HG03442 (cell line): Measurements from ENCODE around the gene MED9.

Experiments used
- ATAC-seq: cut with Tn5 transposase; IDR thresholded peaks from one replicate; pipeline ENCODE4 v1.9.1; 2021; ENCODE audit warnings: mild to moderate bottlenecking, moderate library complexity; ENCODE audit not compliant: unreplicated experiment

The MED9 gene

GRCh38 chr17:17514361-17514992 lies 37.7 kb downstream of the MED9 start:
- no peak for ATAC-seq

GRCh38 chr17:17514993-17515933 lies 38.5 kb downstream of the MED9 start:
- ATAC-seq: no peak

GRCh38 chr17:17515934-17516930 lies 39.4 kb downstream of the MED9 start:
- no peak for ATAC-seq

- ATAC-seq: no peak
Observed at GRCh38 chr17:17516941-17517720, 40.3 kb downstream of the MED9 start.

- no peak for ATAC-seq
Observed at GRCh38 chr17:17518014-17518413, 41.2 kb downstream of the MED9 start.

DNA sequence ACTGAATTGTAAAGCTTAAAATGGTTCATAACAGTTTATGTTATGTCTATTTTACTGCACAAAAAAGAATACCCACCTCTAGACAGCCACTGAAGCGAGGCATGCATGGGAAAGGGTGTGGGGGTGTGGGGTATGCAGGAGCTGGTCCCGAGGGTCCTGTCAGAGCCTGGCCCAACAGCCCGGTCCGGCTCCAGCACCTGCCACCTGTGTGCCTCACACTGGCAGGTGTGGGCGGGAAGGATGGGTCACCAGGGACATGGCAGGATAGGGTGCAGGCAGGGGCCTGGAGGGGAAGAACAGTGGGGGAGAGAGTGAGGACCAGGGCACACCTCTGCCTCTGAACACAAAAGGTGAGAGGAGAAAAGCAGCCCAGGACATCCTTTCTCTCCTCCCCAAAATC lies 42.2 kb downstream of the MED9 start:
- ATAC-seq: no peak

GRCh38 chr17:17519886-17520285 lies 43.1 kb downstream of the MED9 start:
- no peak for ATAC-seq

- no peak for ATAC-seq
Observed at GRCh38 chr17:17520599-17521232, 43.9 kb downstream of the MED9 start.

DNA sequence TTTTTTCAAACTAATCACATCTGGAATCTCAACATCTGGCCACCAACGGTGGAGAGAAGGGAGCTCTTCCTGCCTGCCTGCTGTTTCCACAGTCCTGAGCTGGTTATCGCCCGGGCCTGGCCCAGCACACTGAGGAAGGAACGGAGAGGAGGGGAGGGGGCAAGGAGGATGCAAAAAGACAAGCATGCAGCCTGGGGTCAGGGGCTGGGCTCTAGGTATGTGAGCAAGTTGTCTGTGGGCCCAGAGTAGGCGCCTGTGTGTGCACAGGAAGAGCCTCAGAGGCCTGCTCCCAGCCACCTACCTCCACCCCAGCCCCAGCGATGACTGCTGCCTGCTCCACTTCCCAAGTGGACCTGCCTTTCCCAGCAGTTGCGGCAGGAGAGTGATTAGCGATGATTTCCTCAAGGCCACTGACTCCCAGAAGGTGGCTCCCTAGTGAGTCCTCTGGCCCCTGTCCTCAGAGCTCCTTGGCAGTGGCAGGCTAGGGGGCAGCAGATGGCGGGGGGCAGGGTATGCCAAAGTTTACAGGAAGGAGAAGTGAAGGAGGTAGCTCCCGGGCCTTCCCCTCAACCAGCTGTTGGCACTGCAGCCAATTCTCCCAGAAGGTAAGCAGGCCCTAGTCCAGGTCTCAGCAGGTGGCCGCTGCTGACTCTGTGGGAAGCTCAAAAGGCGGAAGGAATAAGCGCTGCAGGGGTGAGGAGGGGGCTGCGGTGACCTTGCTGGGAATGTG lies 46.4 kb downstream of the MED9 start:
- no peak for ATAC-seq

GRCh38 chr17:17523731-17524490 lies 47.1 kb downstream of the MED9 start:
- ATAC-seq: no peak

GRCh38 chr17:17525311-17525710 lies 48.5 kb downstream of the MED9 start:
- ATAC-seq: no peak

GRCh38 chr17:17525956-17526355 lies 49.2 kb downstream of the MED9 start:
- no peak for ATAC-seq

GRCh38 chr17:17526369-17526768 lies 49.6 kb downstream of the MED9 start:
- ATAC-seq: no peak

DNA sequence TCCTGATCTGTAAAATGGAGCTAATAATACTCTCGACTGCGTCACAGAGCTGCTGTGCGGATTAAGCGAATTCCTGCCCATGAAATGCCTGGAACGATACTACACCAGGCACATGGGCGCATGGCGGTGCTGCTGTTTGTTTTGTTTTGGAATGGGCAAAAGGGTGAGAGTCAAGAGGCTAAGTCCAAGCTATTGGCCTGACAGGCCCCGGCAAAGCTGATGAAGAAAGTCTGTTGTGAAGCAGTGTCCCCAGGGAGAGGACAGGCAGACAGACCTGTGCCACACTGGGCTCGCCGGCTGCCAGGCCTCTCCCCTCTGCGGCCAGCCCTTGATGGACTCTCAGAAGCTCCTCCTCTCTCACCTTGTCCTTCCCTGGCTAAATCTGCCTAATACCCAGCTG lies 50.7 kb downstream of the MED9 start:
- no peak for ATAC-seq

DNA sequence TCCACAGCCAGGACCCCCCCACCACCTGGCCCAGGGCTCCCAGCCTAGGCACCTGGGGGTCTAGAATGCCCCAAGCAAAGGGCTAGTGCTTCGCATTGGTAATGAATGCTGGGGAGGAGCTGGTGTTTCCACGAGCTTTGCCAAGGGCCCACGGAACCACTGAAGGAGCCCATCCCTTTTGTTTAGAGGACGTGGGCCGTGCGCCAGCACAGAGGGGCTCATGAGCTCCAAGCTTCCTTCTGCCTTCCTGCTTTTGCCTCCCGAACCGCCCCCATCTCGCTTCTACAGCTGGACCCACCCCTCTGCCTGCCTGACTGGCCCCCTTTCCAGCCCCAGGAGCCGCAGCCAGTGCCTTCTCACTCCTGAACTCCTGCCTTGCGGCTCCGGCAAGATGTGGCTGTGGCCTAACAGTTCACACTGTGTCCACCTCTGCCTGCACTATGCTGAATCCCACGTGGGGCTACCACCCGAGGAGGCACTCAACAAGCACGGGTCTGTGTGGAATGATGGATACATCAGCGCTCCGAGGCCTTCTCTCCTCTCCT lies 51.2 kb downstream of the MED9 start:
- no peak for ATAC-seq

DNA sequence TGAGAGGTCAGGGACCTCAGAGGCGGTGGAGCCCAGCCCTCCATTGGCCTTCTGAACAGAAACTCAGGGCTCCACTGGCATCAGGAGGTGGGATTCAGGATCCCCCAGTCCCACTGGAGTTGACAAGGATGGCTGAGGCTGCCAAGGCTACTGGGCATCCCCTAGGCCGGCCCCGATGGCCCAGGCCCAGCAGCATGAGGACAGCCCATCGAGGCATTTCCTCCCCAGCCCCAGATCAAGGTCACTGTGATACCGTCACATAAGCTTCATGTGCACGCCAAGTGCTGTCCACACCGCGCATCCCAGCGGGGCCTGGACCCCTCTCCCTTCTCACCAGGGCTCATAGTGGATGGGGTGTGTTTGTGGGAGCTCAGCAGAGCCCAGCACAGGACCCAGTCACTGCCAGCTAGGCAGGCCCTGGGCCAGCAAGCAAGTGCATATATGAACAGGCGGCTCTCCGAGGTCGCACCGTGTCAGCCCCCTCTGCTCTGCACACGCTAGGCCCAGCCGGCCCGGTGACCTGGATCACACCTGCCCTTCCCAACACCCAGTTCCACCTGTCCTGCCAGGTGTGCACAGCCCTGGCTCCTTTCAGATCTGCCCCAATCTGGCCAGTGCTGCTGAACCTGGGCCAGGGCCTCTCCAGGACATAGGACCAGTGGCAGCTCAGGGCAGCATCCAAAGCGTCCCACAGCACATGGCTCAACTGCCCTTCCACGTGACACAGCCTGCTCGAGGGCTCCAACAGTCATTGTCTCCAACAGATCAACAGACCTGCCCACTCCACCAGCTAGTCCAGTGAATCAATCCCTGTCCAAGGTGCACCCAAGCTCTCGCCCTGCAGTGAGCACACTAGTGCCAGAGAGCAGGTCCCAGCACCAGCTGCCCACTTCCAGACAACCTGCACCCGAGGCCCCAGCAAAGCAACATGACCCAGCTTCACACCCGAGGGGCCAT lies 52.2 kb downstream of the MED9 start:
- ATAC-seq: no peak

- ATAC-seq: no peak
Observed at GRCh38 chr17:17531156-17531555, 54.4 kb downstream of the MED9 start.
